ENCODE data around the gene DENND1A. TPM values are rescaled to one million over a fixed set of nuclear protein-coding genes. Genes with fewer than 3 reads are reported as not detected.
"Not testable (repeated sequence)": the region's sequence is repeated elsewhere in the genome, so short reads cannot be mapped to it uniquely, and the experiment has no call there.

DENND1A gene
- total RNA-seq, 1 donor from 2014 or later, result 23.0 TPM

GRCh38 chr9:123938401-123938800, 8.5 kb upstream of the DENND1A start:
- intact Hi-C loops (cut with DNase I), result no loop called here
- no peak for ATAC-seq
- Histone ChIP-seq H3K36me3 (no peaks in the 10 kb centered on the region), H3K9me3 (no peaks in the 10 kb centered on the region), H3K27me3 (ENCODE audit: low read depth) (peaks cover 22% of the 10 kb centered on the region), H3K4me3 (no peak overlapping the region), H3K4me1 (no peaks in the 10 kb centered on the region), H3K27ac (no peak overlapping the region)
- TF ChIP-seq CTCF (IDR thresholded peaks at IDR 0.05), result no peak
- DNase-seq, result no peak

GRCh38 chr9:123936575-123936974, 6.6 kb upstream of the DENND1A start:
- H3K4me3 ChIP-seq; H3K36me3 ChIP-seq; H3K9me3 ChIP-seq; H3K27ac ChIP-seq; H3K4me1 ChIP-seq; DNase-seq; intact Hi-C loops (cut with DNase I); ATAC-seq: not testable (repeated sequence)
- peaks cover 11% of the 10 kb centered on the region for H3K27me3 ChIP-seq (ENCODE audit: low read depth)

- TF ChIP-seq CTCF (IDR thresholded peaks at IDR 0.05), result no peak
- peaks cover 8% of the 10 kb centered on the region for H3K27me3 ChIP-seq (ENCODE audit: low read depth)
- no peak for DNase-seq
- H3K4me1 ChIP-seq, result peaks cover 8% of the 10 kb centered on the region
- H3K4me3 ChIP-seq, result no peak overlapping the region
- ATAC-seq, result no peak
- intact Hi-C loops (cut with DNase I), result no loop called here
- no peaks in the 10 kb centered on the region for H3K9me3 ChIP-seq
- H3K27ac ChIP-seq, result no peak overlapping the region
- H3K36me3 ChIP-seq, result no peaks in the 10 kb centered on the region
Observed at GRCh38 chr9:123933440-123934212, 3.7 kb upstream of the DENND1A start.

- H3K4me1 ChIP-seq, result peaks cover 40% of the 10 kb centered on the region
- no peak for TF ChIP-seq CTCF (IDR thresholded peaks at IDR 0.05)
- peak overlapping the region; percentile 72 for H3K4me3 ChIP-seq
- H3K27ac ChIP-seq, result peak overlapping the region; percentile 65
- ATAC-seq (no peak), DNase-seq (peak; percentile 48)
- no peaks in the 10 kb centered on the region for H3K9me3 ChIP-seq
- H3K36me3 ChIP-seq, result no peaks in the 10 kb centered on the region
- intact Hi-C loops (cut with DNase I), result no loop called here
- no peaks in the 10 kb centered on the region for H3K27me3 ChIP-seq (ENCODE audit: low read depth)
Observed at GRCh38 chr9:123929177-123929869, 603 bp downstream of the DENND1A start.

- intact Hi-C loops (cut with DNase I), result no loop called here
- Histone ChIP-seq H3K4me3 (peak overlapping the region; percentile 72), H3K27me3 (ENCODE audit: low read depth) (no peaks in the 10 kb centered on the region), H3K36me3 (no peaks in the 10 kb centered on the region), H3K27ac (no peak overlapping the region), H3K9me3 (peaks cover 5% of the 10 kb centered on the region), H3K4me1 (peaks cover 40% of the 10 kb centered on the region)
- ATAC-seq (no peak), DNase-seq (no peak)
- no peak for TF ChIP-seq CTCF (IDR thresholded peaks at IDR 0.05)
Observed at GRCh38 chr9:123928533-123929176, 1.3 kb downstream of the DENND1A start.

Measured in lower lobe of right lung (tissue), 2 donors.